ENCODE measurements around the gene GSKIP.

GSKIP gene

DNA sequence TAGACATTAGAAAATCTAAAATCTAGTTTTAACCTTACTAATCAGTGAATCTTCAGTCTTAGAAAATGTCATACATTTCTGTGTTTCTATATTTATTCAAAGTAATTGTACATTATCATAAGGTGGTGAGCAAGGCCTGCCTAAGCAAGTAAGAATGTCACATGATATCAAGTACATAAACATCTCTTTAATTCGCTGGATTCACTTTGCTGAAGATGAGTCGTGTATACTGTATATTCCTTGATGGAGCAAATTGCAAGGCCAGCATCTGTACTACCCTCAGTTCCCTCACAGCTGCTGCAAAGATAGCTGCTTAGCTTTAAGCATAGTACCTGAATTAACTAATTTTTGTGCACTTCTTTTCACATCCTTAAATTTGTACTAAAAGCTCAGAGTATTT, 20.1 kb downstream of the GSKIP start:
- DNase-seq, result no peak

DNA sequence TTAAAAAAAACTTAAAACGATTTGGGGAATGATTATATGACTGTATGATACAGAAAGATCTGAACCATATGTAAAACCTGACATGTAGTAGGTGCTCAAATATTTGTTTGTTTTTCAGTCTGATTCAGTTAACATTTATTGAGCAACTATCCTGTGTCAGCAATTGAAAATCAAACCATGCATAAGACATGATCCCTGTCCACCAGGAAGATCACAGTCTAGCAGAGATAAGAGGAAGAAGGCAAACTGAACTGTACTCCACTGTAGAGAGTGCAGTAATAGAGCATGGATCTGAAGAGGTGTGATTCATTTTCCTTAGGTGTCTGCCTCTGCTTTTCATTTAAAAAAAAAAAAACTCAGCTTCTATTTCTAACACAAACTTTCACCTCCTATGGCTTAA, 20.7 kb downstream of the GSKIP start:
- no peak for DNase-seq

GRCh38 chr14:96384740-96385139, 21.4 kb downstream of the GSKIP start:
- no peak for DNase-seq

DNA sequence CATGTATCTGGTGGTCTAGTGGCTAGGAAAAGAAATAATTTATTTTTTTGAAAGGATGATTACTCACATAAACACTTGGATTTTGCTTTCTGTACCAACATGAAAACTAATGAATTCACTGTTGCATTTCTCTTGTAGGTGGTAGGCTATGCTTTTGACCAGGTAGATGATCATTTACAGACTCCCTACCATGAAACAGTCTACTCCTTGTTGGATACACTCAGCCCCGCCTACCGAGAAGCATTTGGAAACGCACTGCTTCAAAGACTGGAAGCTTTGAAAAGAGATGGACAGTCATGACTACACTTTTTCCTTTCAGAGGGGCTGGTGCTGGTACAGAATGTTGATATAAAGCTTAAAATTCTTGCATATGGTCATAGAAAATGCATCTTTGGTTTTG, 22.1 kb downstream of the GSKIP start:
- no peak for DNase-seq

GRCh38 chr14:96390965-96391292, 27.6 kb downstream of the GSKIP start:
- no peak for DNase-seq

DNA sequence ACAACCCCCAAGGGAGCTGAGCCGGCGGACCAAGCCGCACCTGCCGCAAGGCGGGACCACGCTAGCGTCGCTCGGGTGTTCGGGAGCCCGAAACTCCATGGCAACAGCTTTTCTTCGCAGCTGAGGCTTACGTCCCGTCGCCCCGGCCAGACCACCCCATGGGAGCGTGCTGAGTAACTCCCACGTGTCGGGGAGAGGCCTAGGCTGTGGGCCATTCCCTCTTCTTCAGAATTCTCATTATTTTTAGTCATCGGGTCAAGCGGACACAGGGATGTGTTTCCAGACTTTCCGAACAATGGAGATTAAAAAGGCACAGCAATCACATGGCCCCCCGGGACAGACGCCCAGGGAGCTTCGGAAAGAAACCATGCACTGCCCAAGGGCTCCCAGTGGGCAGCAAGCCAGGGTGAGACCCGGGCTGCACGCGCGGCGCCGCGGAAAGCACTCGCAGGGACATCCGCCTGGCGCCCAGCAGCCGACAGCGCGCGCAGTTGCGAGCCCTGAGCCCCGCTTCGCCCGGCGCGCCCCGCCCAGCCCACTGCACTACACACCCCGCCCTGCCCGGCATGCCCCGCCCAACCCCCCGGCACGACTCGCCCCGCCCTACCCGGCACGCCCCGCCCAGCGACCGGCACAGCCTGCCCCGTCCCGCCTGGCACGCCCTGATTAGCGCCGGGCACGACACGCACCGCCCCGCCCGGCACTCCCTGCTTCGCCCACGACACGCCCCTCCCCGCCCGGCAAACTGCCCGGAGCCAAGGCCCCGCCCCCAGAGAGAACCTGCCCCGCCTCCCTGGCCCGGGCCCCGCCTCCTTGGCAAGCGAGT, 28.2 kb downstream of the GSKIP start:
- DNase-seq, result peak; percentile 93

DNA sequence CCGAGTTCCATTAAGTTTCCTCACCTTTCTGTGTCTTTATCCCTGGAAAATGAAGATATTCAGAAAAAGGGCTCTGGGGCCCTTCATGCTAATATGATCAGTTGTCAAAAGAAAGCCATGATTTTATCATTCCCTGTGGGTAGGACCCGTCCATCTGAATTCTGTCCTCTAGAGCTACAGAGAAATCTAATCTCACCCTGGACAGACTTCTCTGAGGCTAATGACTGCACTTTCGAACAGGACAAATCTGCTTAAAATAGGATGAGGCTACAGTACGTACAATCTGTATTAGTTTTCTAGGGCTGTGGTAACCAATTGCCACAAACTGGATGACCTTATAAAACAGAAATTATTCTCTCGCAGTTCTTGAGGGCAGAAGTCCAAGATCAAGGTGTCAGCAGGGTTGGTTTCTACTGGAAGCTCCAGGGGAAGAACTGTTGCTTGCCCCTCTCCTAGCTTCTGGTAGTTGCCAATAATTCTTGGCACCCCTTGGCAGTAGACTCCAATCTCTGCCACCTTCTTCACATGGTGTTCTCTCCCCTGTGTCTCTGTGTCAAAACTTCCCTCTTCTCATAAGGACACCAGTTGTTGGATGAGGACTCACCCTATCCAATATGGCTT, 29.9 kb downstream of the GSKIP start:
- DNase-seq, result no peak

DNA sequence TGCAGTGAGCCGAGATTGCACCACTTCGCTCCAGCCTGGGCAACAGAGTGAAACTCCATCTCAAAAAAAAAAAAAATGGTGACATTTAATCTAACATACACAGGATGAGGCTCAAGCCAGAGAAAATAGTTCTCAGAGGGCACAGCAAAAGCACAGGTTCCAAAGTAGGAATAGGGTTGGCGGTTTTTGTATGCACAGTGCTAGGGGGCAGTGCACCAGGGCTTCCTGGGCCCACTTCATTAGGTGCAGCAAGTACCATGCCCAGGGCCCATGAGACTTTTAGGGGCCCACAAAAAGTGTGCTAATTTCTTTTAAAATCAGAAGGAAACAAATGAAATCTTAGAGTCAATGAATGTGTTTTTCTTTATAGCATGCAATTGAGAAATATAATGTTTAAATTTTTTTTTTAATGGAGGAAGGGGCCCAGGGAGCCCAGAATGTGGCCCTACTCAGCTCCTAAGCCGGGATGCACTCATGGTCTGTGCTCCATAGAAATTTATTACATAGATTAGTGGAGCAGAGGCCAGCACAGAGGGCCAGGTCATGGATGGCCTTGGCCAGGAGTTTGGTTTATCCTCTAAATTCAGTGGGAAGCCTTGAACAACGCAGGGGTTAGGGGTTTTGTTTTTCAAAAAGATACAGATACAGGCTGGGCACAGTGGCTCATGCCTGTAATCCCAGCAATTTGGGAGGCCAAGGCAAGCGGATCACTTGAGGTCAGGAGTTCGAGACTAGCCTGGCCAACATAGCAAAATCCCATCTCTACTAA, 30.9 kb downstream of the GSKIP start:
- DNase-seq, result no peak

GRCh38 chr14:96398432-96398831, 35.1 kb downstream of the GSKIP start:
- DNase-seq, result no peak

DNA sequence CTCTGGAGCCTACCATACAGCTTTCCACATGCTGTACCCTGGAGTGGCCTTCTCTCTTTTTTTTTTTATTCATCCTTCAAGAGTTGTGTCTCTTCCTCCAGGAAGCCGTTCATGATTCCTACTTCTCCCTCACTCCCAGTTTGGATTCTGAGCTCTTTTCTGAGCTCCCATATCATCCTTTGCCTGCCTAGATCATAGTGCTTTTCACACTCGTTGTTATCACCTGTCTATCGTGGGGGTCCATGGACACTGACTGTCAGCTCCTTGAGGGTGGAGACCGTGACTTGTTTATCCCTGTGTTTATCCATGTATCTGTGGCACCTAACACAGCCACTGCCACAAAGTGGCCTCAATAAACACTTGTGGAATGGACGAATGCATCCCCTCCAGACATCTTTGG, 35.6 kb downstream of the GSKIP start:
- no peak for DNase-seq

- DNase-seq, result no peak
Measured at GRCh38 chr14:96399405-96399804, 36.1 kb downstream of the GSKIP start.

- no peak for DNase-seq
Measured at GRCh38 chr14:96400495-96400894, 37.2 kb downstream of the GSKIP start.

DNA sequence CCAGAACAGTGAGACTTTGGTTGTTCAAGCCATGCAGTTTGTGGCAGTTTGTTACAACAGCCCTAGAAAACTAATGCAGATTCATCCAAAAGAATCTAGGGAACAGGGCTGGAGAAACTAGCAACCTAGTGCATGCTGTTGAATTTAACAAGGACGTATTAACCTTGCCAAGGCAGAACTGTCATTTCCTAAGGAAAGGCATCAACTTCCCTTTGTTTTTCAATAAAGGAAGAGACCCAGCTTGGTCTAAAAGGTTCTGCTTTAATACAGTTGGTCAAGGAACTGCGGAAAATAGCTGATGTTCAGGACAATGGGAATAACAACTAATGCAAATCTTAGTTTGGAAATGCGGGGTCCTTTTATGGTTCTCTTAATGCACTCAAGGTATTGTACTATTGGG, 40.1 kb downstream of the GSKIP start:
- DNase-seq, result no peak

- no peak for DNase-seq
Measured at GRCh38 chr14:96405677-96406076, 42.4 kb downstream of the GSKIP start.

- DNase-seq, result no peak
Measured at GRCh38 chr14:96407935-96408570, 44.7 kb downstream of the GSKIP start.

GRCh38 chr14:96408608-96409007, 45.3 kb downstream of the GSKIP start:
- no peak for DNase-seq

- no peak for DNase-seq
Measured at GRCh38 chr14:96409701-96410100, 46.4 kb downstream of the GSKIP start.

GRCh38 chr14:96410119-96410518, 46.8 kb downstream of the GSKIP start:
- no peak for DNase-seq

- no peak for DNase-seq
Measured at GRCh38 chr14:96413526-96413925, 50.2 kb downstream of the GSKIP start.

- DNase-seq, result no peak
Measured at GRCh38 chr14:96415559-96415958, 52.2 kb downstream of the GSKIP start.

- no peak for DNase-seq
Measured at GRCh38 chr14:96416292-96416691, 53.0 kb downstream of the GSKIP start.

- no peak for DNase-seq
Measured at GRCh38 chr14:96417254-96417653, 53.9 kb downstream of the GSKIP start.

DNA sequence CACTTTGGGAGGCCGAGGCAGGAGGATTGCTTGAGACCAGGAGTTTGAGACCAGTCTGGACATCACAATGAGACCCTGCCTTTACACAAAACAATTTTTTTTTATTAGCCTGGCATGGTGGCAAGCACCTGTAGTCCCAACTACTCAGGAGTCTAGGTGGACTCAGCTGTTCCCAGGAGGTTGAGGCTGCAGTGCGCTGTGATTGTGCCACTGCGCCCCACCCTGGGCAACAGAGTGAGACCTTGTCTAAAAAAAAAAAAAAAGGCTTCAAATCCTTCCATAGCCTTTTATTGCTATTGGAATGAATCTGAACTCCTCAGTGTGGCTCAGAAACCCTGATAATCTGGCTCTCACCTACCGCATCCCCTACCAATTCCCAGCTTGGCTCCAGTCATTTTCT, 54.7 kb downstream of the GSKIP start:
- DNase-seq, result no peak

- DNase-seq, result no peak
Measured at GRCh38 chr14:96421236-96421635, 57.9 kb downstream of the GSKIP start.

Measured in NCI-H1092 treated with DMSO at 0.1 percent for 48 hours (cell line).